GM21515 (cell line): ENCODE measurements around the gene TRPC6.
"Not testable (repeated sequence)": the region's sequence is repeated elsewhere in the genome, so short reads cannot be mapped to it uniquely, and the experiment has no call there.

ENCODE experiments used
- ATAC-seq: cut with Tn5 transposase; IDR thresholded peaks from one replicate; pipeline ENCODE4 v1.9.1; 2021; ENCODE audit not compliant: unreplicated experiment

Gene TRPC6

GRCh38 chr11:101458161-101458560 lies 125.6 kb downstream of the TRPC6 start:
- ATAC-seq, result no peak

GRCh38 chr11:101456812-101457211 lies 127.0 kb downstream of the TRPC6 start:
- no peak for ATAC-seq

- no peak for ATAC-seq
These were observed 130.1 kb downstream of the TRPC6 start for GRCh38 chr11:101453682-101454081.

GRCh38 chr11:101448881-101449442 lies 134.8 kb downstream of the TRPC6 start:
- ATAC-seq, result no peak

GRCh38 chr11:101446726-101447125 lies 137.1 kb downstream of the TRPC6 start:
- ATAC-seq, result no peak

GRCh38 chr11:101446238-101446637 lies 137.6 kb downstream of the TRPC6 start:
- ATAC-seq, result no peak

- ATAC-seq, result no peak
These were observed 138.0 kb downstream of the TRPC6 start for GRCh38 chr11:101445761-101446160.

GRCh38 chr11:101444851-101445250 lies 139.0 kb downstream of the TRPC6 start:
- no peak for ATAC-seq

- ATAC-seq, result no peak
These were observed 139.6 kb downstream of the TRPC6 start for GRCh38 chr11:101444164-101444563.

GRCh38 chr11:101442936-101443521 lies 140.8 kb downstream of the TRPC6 start:
- no peak for ATAC-seq

- no peak for ATAC-seq
These were observed 141.6 kb downstream of the TRPC6 start for GRCh38 chr11:101442171-101442570.

GRCh38 chr11:101441747-101442146 lies 142.1 kb downstream of the TRPC6 start:
- ATAC-seq, result no peak

GRCh38 chr11:101439488-101439887 lies 144.3 kb downstream of the TRPC6 start:
- no peak for ATAC-seq

- ATAC-seq, result not testable (repeated sequence)
These were observed 145.1 kb downstream of the TRPC6 start for GRCh38 chr11:101438708-101439107.

- ATAC-seq, result no peak
These were observed 145.7 kb downstream of the TRPC6 start for GRCh38 chr11:101438126-101438525.

GRCh38 chr11:101436511-101437142 lies 147.2 kb downstream of the TRPC6 start:
- ATAC-seq, result no peak

- no peak for ATAC-seq
These were observed 148.3 kb downstream of the TRPC6 start for GRCh38 chr11:101435408-101435973.

GRCh38 chr11:101434026-101434643 lies 149.7 kb downstream of the TRPC6 start:
- ATAC-seq, result no peak

- no peak for ATAC-seq
These were observed 150.7 kb downstream of the TRPC6 start for GRCh38 chr11:101433151-101433550.

GRCh38 chr11:101429703-101430540 lies 153.9 kb downstream of the TRPC6 start:
- peak; percentile 63 for ATAC-seq

- ATAC-seq, result no peak
These were observed 154.9 kb downstream of the TRPC6 start for GRCh38 chr11:101428918-101429317.
